ENCODE measurements around the gene TSPAN9.

- TF ChIP-seq CTCF (IDR thresholded peaks at IDR 0.05) = no peak
- TF ChIP-seq POLR2A (IDR thresholded peaks at IDR 0.05) = no peak
- no peak for TF ChIP-seq POLR2AphosphoS5 (IDR thresholded peaks at IDR 0.05)
- no peak for TF ChIP-seq EP300 (IDR thresholded peaks at IDR 0.05)
Measured at GRCh38 chr12:3047961-3048360, 29.2 kb upstream of the TSPAN9 start.
